Measurements from ENCODE around the gene OR4F16.
"Not testable (repeated sequence)": the region's sequence is repeated elsewhere in the genome, so short reads cannot be mapped to it uniquely, and the experiment has no call there.

The OR4F16 gene

GRCh38 chr1:686554-686953, at the start of gene OR4F16:
Gene OR4F16, minus strand, starts transcription at chr1:686654. Its CDS starts 0 bp downstream, at chr1:686654.
- not testable (repeated sequence) for DNase-seq

GRCh38 chr1:733649-734048, 47.2 kb upstream of the OR4F16 start:
- DNase-seq: not testable (repeated sequence)

GRCh38 chr1:727040-727439, 40.6 kb upstream of the OR4F16 start:
- not testable (repeated sequence) for DNase-seq
